Endothelial cell of umbilical vein (primary cell): ENCODE measurements around the gene RPL37A. TPM values are rescaled to one million over a fixed set of nuclear protein-coding genes. Genes with fewer than 3 reads are reported as not detected.

Experiments
- BruUV-seq: library from RNA; stranded (reverse); fragments of 400-500 nt; replicated peaks from 2 replicates; lab custom pipeline; 2021; lab: Mats Ljungman, UMichigan
- CTCF ChIA-PET: fragments of 300-600, 350-600 bp; sonication (Branson Sonifier 250); formaldehyde crosslinking; loops from one replicate; lab custom pipeline; 2021; ENCODE audit warnings: antibody characterized with exemption, inconsistent platforms; lab: Charles Lee
- POLR2A ChIA-PET: fragments of 300-600, 350-600 bp; sonication (Branson Sonifier 250); formaldehyde crosslinking; loops from one replicate; lab custom pipeline; 2021; ENCODE audit warnings: antibody characterized with exemption, inconsistent platforms; lab: Charles Lee
- DNase-seq: peaks from one replicate; pipeline ENCODE4 v3.0.0-alpha.2; 2011; ENCODE audit warnings: low read depth, low spot score
- FAIRE-seq: peaks from 2 replicates; lab custom pipeline; 2011; peaks lifted over from hg19 to GRCh38; lab: Jason Lieb, UNC
- H2AFZ ChIP-seq: 2 replicates; pipeline ENCODE4 v1.6.0; 2012; ENCODE audit warnings: low read depth, low read length, control low read depth, inconsistent platforms
- H3K27ac ChIP-seq: 2 replicates; pipeline ENCODE4 v1.5.1; 2011; ENCODE audit warnings: low read depth, mild to moderate bottlenecking, control low read depth, low read length, moderate library complexity; ENCODE audit not compliant: insufficient read depth
- H3K27me3 ChIP-seq, 2 experiments: 2 replicates each; pipeline versions ENCODE4 v1.6.0 to v1.6.1; 2011; ENCODE audit warnings: low read length in 2 of 2, mixed read lengths in 1 of 2; ENCODE audit not compliant: control insufficient read depth in 2 of 2, insufficient read depth in 2 of 2
- H3K36me3 ChIP-seq, 2 experiments: 2 replicates in 1 of 2; 3 replicates in 1 of 2; pipeline ENCODE4 v1.5.1; 2011; ENCODE audit warnings: low read length in 2 of 2, mild to moderate bottlenecking in 1 of 2, moderate library complexity in 1 of 2; ENCODE audit not compliant: control insufficient read depth in 2 of 2, insufficient read depth in 2 of 2; ENCODE audit errors: extremely low read depth in 1 of 2
- H3K4me1 ChIP-seq: 3 replicates; pipeline ENCODE4 v1.5.1; 2011; ENCODE audit warnings: mild to moderate bottlenecking, low read length; ENCODE audit not compliant: control insufficient read depth, insufficient read depth; ENCODE audit errors: extremely low read depth
- H3K4me2 ChIP-seq: 2 replicates; pipeline ENCODE4 v1.6.1; 2011; ENCODE audit warnings: low read length, control low read depth, mixed read lengths; ENCODE audit not compliant: insufficient read depth
- H3K4me3 ChIP-seq, 3 experiments: fragments of 200-600 bp in 1 of 3; sonication (generic), shearing (Covaris generic) in 1 of 3; replicated peaks in 1 of 3; 2 replicates each; pipeline ENCODE4 v1.5.1; 2011 to 2016; ENCODE audit warnings: control low read depth in 3 of 3, low read length in 3 of 3, mild to moderate bottlenecking in 2 of 3, inconsistent platforms in 1 of 3, low read depth in 1 of 3, moderate library complexity in 1 of 3; ENCODE audit not compliant: insufficient read depth in 1 of 3
- H3K79me2 ChIP-seq: 2 replicates; pipeline ENCODE4 v1.6.0; 2012; ENCODE audit warnings: low read length, inconsistent platforms; ENCODE audit not compliant: control insufficient read depth, insufficient read depth
- H3K9ac ChIP-seq: replicated peaks from 2 replicates; pipeline ENCODE3; 2011; ENCODE audit warnings: low read length, control low read depth; ENCODE audit not compliant: insufficient read depth; ENCODE audit errors: extremely low read depth
- H3K9me1 ChIP-seq: replicated peaks from 3 replicates; pipeline ENCODE4 v1.6.0; 2011; ENCODE audit warnings: mild to moderate bottlenecking, low read length; ENCODE audit not compliant: control insufficient read depth, insufficient read depth; ENCODE audit errors: extremely low read depth
- H3K9me3 ChIP-seq: replicated peaks from 2 replicates; pipeline ENCODE4 v1.5.1; 2012; ENCODE audit warnings: low read length, inconsistent platforms; ENCODE audit not compliant: control insufficient read depth, insufficient read depth
- H4K20me1 ChIP-seq: replicated peaks from 2 replicates; pipeline ENCODE3; 2011; ENCODE audit warnings: mild to moderate bottlenecking, low read length; ENCODE audit not compliant: control insufficient read depth, insufficient read depth; ENCODE audit errors: extremely low read depth
- EZH2 ChIP-seq: IDR thresholded peaks from 2 replicates; pipeline ENCODE4 v1.6.1; 2012; ENCODE audit warnings: borderline replicate concordance, low read depth, mild to moderate bottlenecking, moderate library complexity, low read length, inconsistent platforms; ENCODE audit not compliant: severe bottlenecking
- FOS ChIP-seq: IDR thresholded peaks from 2 replicates; pipeline ENCODE4 v1.6.1; 2011; ENCODE audit warnings: mild to moderate bottlenecking, low read length, moderate library complexity, borderline replicate concordance; ENCODE audit not compliant: insufficient read depth
- MAX ChIP-seq: IDR thresholded peaks from 2 replicates; pipeline ENCODE4 v1.6.1; 2011; ENCODE audit not compliant: insufficient read depth, insufficient read length
- dilution Hi-C: fragments of 300-500 bp; cut with MboI; formaldehyde crosslinking; loops from one replicate; pipeline ENCODE4 v1.15.0; 2019; ENCODE audit warnings: low sequenced_read_pairs; ENCODE audit not compliant: extremely low pct_ligation_motif_present
- intact Hi-C: fragments of 100-400 bp; cut with micrococcal nuclease; formaldehyde crosslinking; loops from one replicate; pipeline ENCODE4 v1.10.0; 2022
- polyA plus RNA-seq, 4 experiments: library from polyadenylated mRNA; depleted of rRNA in 3 of 4; stranded (reverse) in 3 of 4; unstranded in 1 of 4; fragments of >200 nt; gene quantifications; 2 replicates each; pipeline versions ENCODE4 v1.2.1 to v1.2.3, GENCODE V29; 2011 to 2012; ENCODE audit warnings: missing spikeins in 1 of 4
- total RNA-seq: library from RNA; stranded (reverse); gene quantifications from 2 replicates; pipeline ENCODE4 v1.2.3, GENCODE V29; 2021

Gene RPL37A
- total and polyA plus RNA-seq, 2 donors (not counting 3 experiments of a cell fraction or from before 2014, with no cell fraction given) = 1,889 to 2,628 TPM

GRCh38 chr2:216491793-216492596 lies 6.6 kb upstream of the RPL37A start:
- Histone ChIP-seq H3K27me3 (no peaks in the 10 kb centered on the region), H3K9me1 (no peaks in the 10 kb centered on the region), H3K4me3 (no peak overlapping the region), H3K4me1 (peaks cover 48% of the 10 kb centered on the region), H3K9ac (no peak overlapping the region), H2AFZ (peak overlapping the region; percentile 28), H3K79me2 (no peaks in the 10 kb centered on the region), H3K9me3 (no peaks in the 10 kb centered on the region), H3K36me3 (no peaks in the 10 kb centered on the region), H3K27ac (peak overlapping the region; percentile 25), H3K4me2 (no peak overlapping the region), H4K20me1 (no peaks in the 10 kb centered on the region)
- FAIRE-seq (no peak), DNase-seq (no peak)
- dilution Hi-C loops (no loop called here), intact Hi-C loops (loop anchor here (10.0 kb wide), 2 partner anchors 177 to 347 kb away; no protein-coding TSS in a partner anchor)
- ChIA-PET CTCF (interaction anchor here (0.9 to 3.2 kb wide), 3 partner anchors 9 to 269 kb away, joined by 3 to 11 read pairs (median 3); no protein-coding TSS in a partner anchor), POLR2A (interaction anchor here (1.2 kb wide), 1 partner anchor 12 kb away, joined by 4 read pairs; no protein-coding TSS in a partner anchor)
- no peak for TF ChIP-seq MAX
- no peak for TF ChIP-seq FOS
- BruUV-seq = no TSS peak

- no peaks in the 10 kb centered on the region for H3K36me3 ChIP-seq
- H2AFZ ChIP-seq = peak overlapping the region; percentile 28
- peak; percentile 77 for FAIRE-seq
- intact Hi-C loops = loop anchor here (10.0 kb wide), 2 partner anchors 178 to 348 kb away; no protein-coding TSS in a partner anchor
- no peaks in the 10 kb centered on the region for H4K20me1 ChIP-seq
- no peaks in the 10 kb centered on the region for H3K27me3 ChIP-seq
- no TSS peak for BruUV-seq
- H3K9me3 ChIP-seq = no peaks in the 10 kb centered on the region
- no peaks in the 10 kb centered on the region for H3K9me1 ChIP-seq
- no peak overlapping the region for H3K9ac ChIP-seq
- DNase-seq = peak; percentile 50
- H3K4me2 ChIP-seq = no peak overlapping the region
- H3K79me2 ChIP-seq = no peaks in the 10 kb centered on the region
- peaks cover 46% of the 10 kb centered on the region for H3K4me1 ChIP-seq
- H3K4me3 ChIP-seq = no peak overlapping the region
- dilution Hi-C loops = no loop called here
- TF ChIP-seq FOS (peak; percentile 62), EZH2 (no peak)
- peak overlapping the region; percentile 25 for H3K27ac ChIP-seq
- POLR2A ChIA-PET = interaction anchor here (1.2 kb wide), 1 partner anchor 12 kb away, joined by 4 read pairs; no protein-coding TSS in a partner anchor
- CTCF ChIA-PET = interaction anchor here (1.0 to 3.2 kb wide), 2 partner anchors 10 to 14 kb away, joined by 3 to 11 read pairs; no protein-coding TSS in a partner anchor
These were observed 5.9 kb upstream of the RPL37A start for GRCh38 chr2:216492597-216493333.
